GM23248 (cell line): Measurements from ENCODE around the gene SPTLC2. TPM values are rescaled to one million over a fixed set of nuclear protein-coding genes. Genes with fewer than 3 reads are reported as not detected.

Experiments
- DNase-seq: peaks from one replicate; pipeline ENCODE4 v3.0.0-alpha.2; 2015
- H2AFZ ChIP-seq: fragments of 200-600 bp; sonication (generic); 2 replicates; pipeline ENCODE4 v1.6.1; 2016; ENCODE audit warnings: antibody characterized with exemption
- H3F3A ChIP-seq: fragments of 200-600 bp; sonication (generic); 2 replicates; pipeline ENCODE4 v1.6.1; 2016; ENCODE audit warnings: mild to moderate bottlenecking, antibody characterized with exemption, mixed run types; ENCODE audit not compliant: insufficient read depth
- H3K27ac ChIP-seq: fragments of 200-600 bp; sonication (generic); 2 replicates; pipeline ENCODE4 v1.5.1; 2016; ENCODE audit warnings: mild to moderate bottlenecking
- H3K27me3 ChIP-seq: fragments of 200-600 bp; sonication (generic); replicated peaks from 2 replicates; pipeline ENCODE4 v1.6.1; 2016; ENCODE audit warnings: mild to moderate bottlenecking; ENCODE audit not compliant: insufficient read depth
- H3K36me3 ChIP-seq: fragments of 200-600 bp; sonication (generic); 2 replicates; pipeline ENCODE4 v1.6.1; 2016; ENCODE audit warnings: low read depth, mild to moderate bottlenecking
- H3K4me1 ChIP-seq: fragments of 200-600 bp; sonication (generic); 2 replicates; pipeline ENCODE4 v1.6.1; 2016; ENCODE audit warnings: mild to moderate bottlenecking; ENCODE audit not compliant: insufficient read depth
- H3K4me2 ChIP-seq: fragments of 200-600 bp; sonication (generic); one replicate; pipeline ENCODE4 v1.6.1; 2016; ENCODE audit warnings: mild to moderate bottlenecking; ENCODE audit not compliant: unreplicated experiment
- H3K4me3 ChIP-seq: fragments of 200-600 bp; sonication (generic); 2 replicates; pipeline ENCODE4 v1.5.1; 2016; ENCODE audit warnings: mild to moderate bottlenecking
- H3K79me2 ChIP-seq: fragments of 200-600 bp; sonication (generic); 2 replicates; pipeline ENCODE4 v1.6.1; 2016; ENCODE audit warnings: mild to moderate bottlenecking; ENCODE audit not compliant: insufficient read depth
- H3K9ac ChIP-seq: fragments of 200-600 bp; sonication (generic); 2 replicates; pipeline ENCODE4 v1.6.1; 2016; ENCODE audit warnings: mild to moderate bottlenecking
- H3K9me2 ChIP-seq: fragments of 200-600 bp; sonication (generic); 2 replicates; pipeline ENCODE4 v1.6.1; 2016; ENCODE audit warnings: mixed run types, mild to moderate bottlenecking, moderate library complexity; ENCODE audit not compliant: insufficient read depth
- H3K9me3 ChIP-seq: fragments of 200-600 bp; sonication (generic); one replicate; pipeline ENCODE4 v1.6.1; 2017; ENCODE audit warnings: low read depth
- H4K20me1 ChIP-seq: fragments of 200-600 bp; sonication (generic); 2 replicates; pipeline ENCODE4 v1.6.0; 2016; ENCODE audit not compliant: insufficient read depth
- EZH2 ChIP-seq: fragments of 200-600 bp; sonication (generic); IDR thresholded peaks from 2 replicates; pipeline ENCODE4 v1.6.1; 2018; ENCODE audit warnings: antibody characterized with exemption, mild to moderate bottlenecking; ENCODE audit not compliant: insufficient read depth, poor library complexity, severe bottlenecking
- EZH2phosphoT487 ChIP-seq: fragments of 200-600 bp; sonication (generic); IDR thresholded peaks from 2 replicates; pipeline ENCODE4 v1.6.1; 2018; ENCODE audit warnings: antibody characterized with exemption, moderate library complexity, mild to moderate bottlenecking, low read depth; ENCODE audit not compliant: insufficient read depth
- WGBS, 2 experiments: methylation state at CpG; one replicate each; pipeline ENCODE4 v1.1.6; 2015 to 2017; ENCODE audit warnings: low lambda C conversion rate in 2 of 2, low coverage in 1 of 2; ENCODE audit errors: missing lambda C conversion rate in 2 of 2; 5-methylcytosine and 5-hydroxymethylcytosine counted together
- in situ Hi-C: fragments of 300-500 bp; cut with MboI; formaldehyde crosslinking; loops from 2 replicates; pipeline ENCODE4 v1.15.0; 2020
- polyA plus RNA-seq: library from polyadenylated mRNA; unstranded; fragments of >200 nt; fragmentation: Nextera tagmentation; extraction: Ambion mirVana; gene quantifications from 2 replicates; pipeline ENCODE4 v1.2.1, GENCODE V29; 2016
- total RNA-seq: library from RNA; depleted of rRNA; stranded (reverse); fragments of >200 nt; shearing (Covaris generic); gene quantifications from 2 replicates; pipeline ENCODE4 v1.2.3, GENCODE V29; 2014

The SPTLC2 gene
- total and polyA plus RNA-seq, 2 experiments from 2014 or later: 44.7 to 45.6 TPM

GRCh38 chr14:77507762-77508161, 108.7 kb downstream of the SPTLC2 start:
- no peak overlapping the region for H3K4me2 ChIP-seq
- WGBS, 2 experiments: 95 to 97% methylated on average over 3 of the region's 3 CpGs
- H3K79me2 ChIP-seq: no peaks in the 10 kb centered on the region
- H4K20me1 ChIP-seq: no peaks in the 10 kb centered on the region
- H3K36me3 ChIP-seq: peaks cover 24% of the 10 kb centered on the region
- no peak for TF ChIP-seq EZH2phosphoT487
- TF ChIP-seq EZH2: no peak
- in situ Hi-C loops: no loop called here
- peaks cover 6% of the 10 kb centered on the region; the same call in 1 of the 2 replicates for H3K4me1 ChIP-seq
- H3K4me3 ChIP-seq: no peak overlapping the region
- no peak for DNase-seq
- H2AFZ ChIP-seq: no peak overlapping the region
- H3K9me2 ChIP-seq: no peaks in the 10 kb centered on the region
- H3K9me3 ChIP-seq: no peaks in the 10 kb centered on the region
- H3K27ac ChIP-seq: no peak overlapping the region
- no peak overlapping the region for H3K9ac ChIP-seq
- 0 out of 2 replicates have a peak, but pooled peaks cover 9% of the 10 kb centered on the region for H3F3A ChIP-seq
- no peaks in the 10 kb centered on the region for H3K27me3 ChIP-seq

GRCh38 chr14:77505031-77505430, 111.4 kb downstream of the SPTLC2 start:
- no peak overlapping the region for H3K27ac ChIP-seq
- no peak for DNase-seq
- no peak overlapping the region for H3K4me3 ChIP-seq
- no peaks in the 10 kb centered on the region for H4K20me1 ChIP-seq
- in situ Hi-C loops: no loop called here
- H3K9ac ChIP-seq: no peak overlapping the region
- no peaks in the 10 kb centered on the region for H3K9me2 ChIP-seq
- H2AFZ ChIP-seq: no peak overlapping the region
- 0 out of 2 replicates have a peak, but pooled peaks cover 3% of the 10 kb centered on the region for H3K27me3 ChIP-seq
- peaks cover 20% of the 10 kb centered on the region; the same call in 1 of the 2 replicates for H3F3A ChIP-seq
- H3K4me1 ChIP-seq: peaks cover 6% of the 10 kb centered on the region; the same call in 1 of the 2 replicates
- no peaks in the 10 kb centered on the region for H3K79me2 ChIP-seq
- 65 to 66% methylated on average over 4 of the region's 4 CpGs for WGBS, 2 experiments
- no peak overlapping the region for H3K4me2 ChIP-seq
- TF ChIP-seq EZH2 (no peak), EZH2phosphoT487 (no peak)
- H3K9me3 ChIP-seq: no peaks in the 10 kb centered on the region
- H3K36me3 ChIP-seq: peaks cover 6% of the 10 kb centered on the region

- Histone ChIP-seq H3K27me3 (peaks cover 17% of the 10 kb centered on the region), H3F3A (peaks cover 16% of the 10 kb centered on the region; the same call in 1 of the 2 replicates), H3K4me2 (no peak overlapping the region), H3K9me2 (no peaks in the 10 kb centered on the region), H3K79me2 (no peaks in the 10 kb centered on the region), H3K4me1 (no peaks in the 10 kb centered on the region), H2AFZ (no peak overlapping the region), H4K20me1 (no peaks in the 10 kb centered on the region), H3K27ac (no peak overlapping the region), H3K4me3 (no peak overlapping the region), H3K9me3 (no peaks in the 10 kb centered on the region), H3K9ac (no peak overlapping the region), H3K36me3 (no peaks in the 10 kb centered on the region; the same call in 1 of the 2 replicates)
- DNase-seq: no peak
- in situ Hi-C loops: no loop called here
- TF ChIP-seq EZH2phosphoT487 (no peak), EZH2 (no peak)
- 96 to 98% methylated on average over 5 of the region's 5 CpGs for WGBS, 2 experiments
These were observed 113.3 kb downstream of the SPTLC2 start for GRCh38 chr14:77503138-77503537.

- no peak overlapping the region for H3K4me2 ChIP-seq
- no peaks in the 10 kb centered on the region for H3K9me3 ChIP-seq
- 76 to 81% methylated on average over 11 of the region's 11 CpGs for WGBS, 2 experiments
- H3K79me2 ChIP-seq: no peaks in the 10 kb centered on the region
- no peak overlapping the region for H2AFZ ChIP-seq
- no peak for DNase-seq
- H3K4me3 ChIP-seq: no peak overlapping the region
- H3F3A ChIP-seq: peaks cover 16% of the 10 kb centered on the region; the same call in 1 of the 2 replicates
- H3K9ac ChIP-seq: no peak overlapping the region
- no peaks in the 10 kb centered on the region for H3K4me1 ChIP-seq
- H3K36me3 ChIP-seq: no peaks in the 10 kb centered on the region; the same call in 1 of the 2 replicates
- TF ChIP-seq EZH2phosphoT487 (no peak), EZH2 (no peak)
- H4K20me1 ChIP-seq: no peaks in the 10 kb centered on the region
- peaks cover 22% of the 10 kb centered on the region for H3K27me3 ChIP-seq
- no peak overlapping the region for H3K27ac ChIP-seq
- in situ Hi-C loops: no loop called here
- no peaks in the 10 kb centered on the region for H3K9me2 ChIP-seq
These were observed 114.2 kb downstream of the SPTLC2 start for GRCh38 chr14:77502109-77502782.
